Measurements from ENCODE around the gene LIN28A.

The LIN28A gene

GRCh38 chr1:26388791-26389445 is 21.7 kb upstream of the LIN28A start:
- DNase-seq (ENCODE audit: low spot score) = peak; percentile 17

- no peak for DNase-seq (ENCODE audit: low spot score)
Observed at GRCh38 chr1:26389604-26390247, 20.9 kb upstream of the LIN28A start.

GRCh38 chr1:26391450-26391849 is 19.2 kb upstream of the LIN28A start:
- DNase-seq (ENCODE audit: low spot score) = peak; percentile 34

- no peak for DNase-seq (ENCODE audit: low spot score)
Observed at GRCh38 chr1:26395754-26396153, 14.9 kb upstream of the LIN28A start.

- DNase-seq (ENCODE audit: low spot score) = no peak
Observed at GRCh38 chr1:26399034-26399433, 11.6 kb upstream of the LIN28A start.

GRCh38 chr1:26401891-26402290 is 8.7 kb upstream of the LIN28A start:
- no peak for DNase-seq (ENCODE audit: low spot score)

- DNase-seq (ENCODE audit: low spot score) = no peak
Observed at GRCh38 chr1:26403656-26404055, 7.0 kb upstream of the LIN28A start.

- no peak for DNase-seq (ENCODE audit: low spot score)
Observed at GRCh38 chr1:26404641-26405040, 6.0 kb upstream of the LIN28A start.

- no peak for DNase-seq (ENCODE audit: low spot score)
Observed at GRCh38 chr1:26405281-26405915, 5.2 kb upstream of the LIN28A start.

- DNase-seq (ENCODE audit: low spot score) = peak; percentile 72
Observed at GRCh38 chr1:26408604-26409003, 2.0 kb upstream of the LIN28A start.

GRCh38 chr1:26409191-26409807 is 1.3 kb upstream of the LIN28A start:
- DNase-seq (ENCODE audit: low spot score) = no peak

GRCh38 chr1:26411624-26412074 is 1.0 kb downstream of the LIN28A start:
- DNase-seq (ENCODE audit: low spot score) = no peak

- DNase-seq (ENCODE audit: low spot score) = no peak
Observed at GRCh38 chr1:26412180-26412840, 1.7 kb downstream of the LIN28A start.

- no peak for DNase-seq (ENCODE audit: low spot score)
Observed at GRCh38 chr1:26413031-26413430, 2.4 kb downstream of the LIN28A start.

- DNase-seq (ENCODE audit: low spot score) = peak; percentile 78
Observed at GRCh38 chr1:26417111-26417759, 6.6 kb downstream of the LIN28A start.

GRCh38 chr1:26418865-26419349 is 8.3 kb downstream of the LIN28A start:
- no peak for DNase-seq (ENCODE audit: low spot score)

- DNase-seq (ENCODE audit: low spot score) = no peak
Observed at GRCh38 chr1:26419494-26419893, 8.9 kb downstream of the LIN28A start.

GRCh38 chr1:26429721-26430120 is 19.1 kb downstream of the LIN28A start:
- DNase-seq (ENCODE audit: low spot score) = no peak

- DNase-seq (ENCODE audit: low spot score) = peak; percentile 99
Observed at GRCh38 chr1:26431979-26432695, 21.5 kb downstream of the LIN28A start, which contains the start of gene DHDDS. Gene DHDDS, plus strand, starts transcription at chr1:26432321. Its CDS starts 625 bp downstream, at chr1:26432946.

- no peak for DNase-seq (ENCODE audit: low spot score)
Observed at GRCh38 chr1:26432793-26433192, 22.2 kb downstream of the LIN28A start.
